HepG2 (cell line): ENCODE measurements around the gene TMEM106B.

Source experiments
- CTCF ChIP-seq: sonication (generic); formaldehyde crosslinking; IDR thresholded peaks from 2 replicates; pipeline ENCODE4 v1.5.0; 2020; ENCODE audit warnings: mild to moderate bottlenecking, missing genetic modification reagents, moderate library complexity
- ELF4 ChIP-seq: sonication (generic); formaldehyde crosslinking; IDR thresholded peaks from 2 replicates; pipeline ENCODE4 v1.5.0; 2020; ENCODE audit warnings: missing genetic modification reagents, mild to moderate bottlenecking, moderate library complexity, borderline replicate concordance
- HOXA7 ChIP-seq: sonication (generic); formaldehyde crosslinking; IDR thresholded peaks from 2 replicates; pipeline ENCODE4 v1.8.1; 2022; ENCODE audit warnings: mild to moderate bottlenecking, missing genetic modification reagents, moderate library complexity
- REST ChIP-seq, 2 experiments: IDR thresholded peaks; 2 replicates each; pipeline ENCODE4 v1.6.1; 2011 to 2012; ENCODE audit warnings: low read length in 2 of 2, borderline replicate concordance in 1 of 2, low read depth in 1 of 2, mild to moderate bottlenecking in 1 of 2, moderate library complexity in 1 of 2
- TARDBP ChIP-seq: sonication (generic); formaldehyde crosslinking; IDR thresholded peaks from 2 replicates; pipeline ENCODE4 v1.8.0; 2022; ENCODE audit warnings: mild to moderate bottlenecking, missing genetic modification reagents
- TBX3 ChIP-seq: fragments of 450-650 bp; IDR thresholded peaks from 2 replicates; pipeline ENCODE4 v1.6.1; 2017; ENCODE audit warnings: antibody characterized with exemption, mild to moderate bottlenecking, inconsistent platforms, borderline replicate concordance
- TEAD3 ChIP-seq: optimal IDR thresholded peaks from 2 replicates; pipeline ENCODE3; 2016; ENCODE audit warnings: borderline replicate concordance
- ZNF281 ChIP-seq: sonication (generic); formaldehyde crosslinking; IDR thresholded peaks from 2 replicates; pipeline ENCODE4 v1.4.0; 2020; ENCODE audit warnings: missing genetic modification reagents, borderline replicate concordance
- ZNF510 ChIP-seq: sonication (generic); formaldehyde crosslinking; IDR thresholded peaks from 2 replicates; pipeline ENCODE4 v1.4.0; 2020; ENCODE audit warnings: low read depth, mild to moderate bottlenecking, missing genetic modification reagents
- ZNF546 ChIP-seq: sonication (generic); formaldehyde crosslinking; conservative IDR thresholded peaks from 2 replicates; pipeline ENCODE4 v1.8.1; 2023; ENCODE audit warnings: mild to moderate bottlenecking, missing genetic modification reagents

- no peak for TF ChIP-seq ELF4 (CRISPR knock-in tag)
- TF ChIP-seq ZNF546 = peak; percentile 98
- TF ChIP-seq TEAD3 (CRISPR knock-in tag) = peak; percentile 63
- TF ChIP-seq TARDBP (CRISPR knock-in tag) = peak; percentile 91
- TF ChIP-seq ZNF510 (CRISPR knock-in tag) = peak; percentile 13; the same call in 1 of the 2 replicates
- TF ChIP-seq TBX3 = peak; percentile 68; the same call in 1 of the 2 replicates
- TF ChIP-seq CTCF (CRISPR knock-in tag) = peak; percentile 65
- TF ChIP-seq ZNF281 (CRISPR knock-in tag) = peak; percentile 91
- peak in 1 of 2 experiments; percentile 32; a peak in 1 of 4 replicates for TF ChIP-seq REST (IDR thresholded peaks at IDR 0.05; ENCODE audit: borderline replicate concordance in 1 of 2, low read depth in 1 of 2, low read length in 2 of 2)
- peak; percentile 70; the same call in 1 of the 2 replicates for TF ChIP-seq HOXA7 (CRISPR knock-in tag)
Measured at GRCh38 chr7:12211054-12211710, at the start of gene TMEM106B.
